ENCODE measurements around the gene HPCAL1. TPM values are rescaled to one million over a fixed set of nuclear protein-coding genes. Genes with fewer than 3 reads are reported as not detected.

HPCAL1 gene
- total RNA-seq, 1 donor from 2014 or later = 9.0 TPM

GRCh38 chr2:10360850-10361588 lies 58.3 kb downstream of the HPCAL1 start:
- Histone ChIP-seq H3K4me3 (ENCODE audit: low read depth, low read length) (no peak overlapping the region), H3K27me3 (ENCODE audit: control insufficient read depth, insufficient read depth, low read length) (no peaks in the 10 kb centered on the region), H3K36me3 (ENCODE audit: control insufficient read depth, insufficient read depth, low read length) (no peaks in the 10 kb centered on the region)
- FAIRE-seq (no peak), DNase-seq (ENCODE audit: low read depth) (peak; percentile 39)
- TF ChIP-seq, protein P1, sequence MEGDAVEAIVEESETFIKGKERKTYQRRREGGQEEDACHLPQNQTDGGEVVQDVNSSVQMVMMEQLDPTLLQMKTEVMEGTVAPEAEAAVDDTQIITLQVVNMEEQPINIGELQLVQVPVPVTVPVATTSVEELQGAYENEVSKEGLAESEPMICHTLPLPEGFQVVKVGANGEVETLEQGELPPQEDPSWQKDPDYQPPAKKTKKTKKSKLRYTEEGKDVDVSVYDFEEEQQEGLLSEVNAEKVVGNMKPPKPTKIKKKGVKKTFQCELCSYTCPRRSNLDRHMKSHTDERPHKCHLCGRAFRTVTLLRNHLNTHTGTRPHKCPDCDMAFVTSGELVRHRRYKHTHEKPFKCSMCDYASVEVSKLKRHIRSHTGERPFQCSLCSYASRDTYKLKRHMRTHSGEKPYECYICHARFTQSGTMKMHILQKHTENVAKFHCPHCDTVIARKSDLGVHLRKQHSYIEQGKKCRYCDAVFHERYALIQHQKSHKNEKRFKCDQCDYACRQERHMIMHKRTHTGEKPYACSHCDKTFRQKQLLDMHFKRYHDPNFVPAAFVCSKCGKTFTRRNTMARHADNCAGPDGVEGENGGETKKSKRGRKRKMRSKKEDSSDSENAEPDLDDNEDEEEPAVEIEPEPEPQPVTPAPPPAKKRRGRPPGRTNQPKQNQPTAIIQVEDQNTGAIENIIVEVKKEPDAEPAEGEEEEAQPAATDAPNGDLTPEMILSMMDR (IDR thresholded peaks at IDR 0.05; ENCODE audit: insufficient read depth, low read length, severe bottlenecking) = no peak

- H3K27me3 ChIP-seq (ENCODE audit: control insufficient read depth, insufficient read depth, low read length) = no peaks in the 10 kb centered on the region
- H3K4me3 ChIP-seq (ENCODE audit: low read depth, low read length) = no peak overlapping the region
- DNase-seq (ENCODE audit: low read depth) = no peak
- H3K36me3 ChIP-seq (ENCODE audit: control insufficient read depth, insufficient read depth, low read length) = no peaks in the 10 kb centered on the region
- TF ChIP-seq, protein P1 (IDR thresholded peaks at IDR 0.05; ENCODE audit: insufficient read depth, low read length, severe bottlenecking) = no peak
- no peak for FAIRE-seq
These were observed 59.6 kb downstream of the HPCAL1 start for GRCh38 chr2:10362096-10362897.

DNA sequence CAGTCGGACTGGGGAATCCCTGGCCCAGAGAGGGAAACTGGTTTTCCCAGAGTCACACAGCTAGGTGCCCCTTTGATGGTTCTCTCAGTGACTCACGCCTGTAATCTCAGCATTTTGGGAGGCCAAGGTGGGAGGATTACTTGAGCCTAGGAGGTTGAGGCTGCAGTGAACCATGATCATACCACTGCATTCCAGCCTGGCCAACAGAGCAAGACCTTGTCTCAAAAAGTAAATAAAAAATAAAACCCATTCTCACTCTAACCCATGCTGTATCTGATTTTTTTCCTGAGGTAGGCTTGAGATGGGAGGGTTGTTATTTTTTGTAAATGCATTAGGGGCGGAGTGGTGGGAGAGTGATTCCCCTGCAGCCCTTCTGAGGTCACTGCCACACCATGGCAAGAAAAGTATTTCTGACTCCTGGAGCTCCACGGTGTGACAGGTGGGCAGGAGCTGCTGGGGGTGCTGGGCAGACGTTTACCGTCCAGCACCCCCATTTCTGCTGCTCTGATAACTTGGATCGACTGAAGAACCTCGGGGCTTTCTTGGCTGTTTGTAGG lies 60.3 kb downstream of the HPCAL1 start:
- H3K36me3 ChIP-seq (ENCODE audit: control insufficient read depth, insufficient read depth, low read length) = no peaks in the 10 kb centered on the region
- DNase-seq (ENCODE audit: low read depth) (no peak), FAIRE-seq (no peak)
- H3K4me3 ChIP-seq (ENCODE audit: low read depth, low read length) = no peak overlapping the region
- no peaks in the 10 kb centered on the region for H3K27me3 ChIP-seq (ENCODE audit: control insufficient read depth, insufficient read depth, low read length)
- TF ChIP-seq, protein P1 (IDR thresholded peaks at IDR 0.05; ENCODE audit: insufficient read depth, low read length, severe bottlenecking) = no peak

DNA sequence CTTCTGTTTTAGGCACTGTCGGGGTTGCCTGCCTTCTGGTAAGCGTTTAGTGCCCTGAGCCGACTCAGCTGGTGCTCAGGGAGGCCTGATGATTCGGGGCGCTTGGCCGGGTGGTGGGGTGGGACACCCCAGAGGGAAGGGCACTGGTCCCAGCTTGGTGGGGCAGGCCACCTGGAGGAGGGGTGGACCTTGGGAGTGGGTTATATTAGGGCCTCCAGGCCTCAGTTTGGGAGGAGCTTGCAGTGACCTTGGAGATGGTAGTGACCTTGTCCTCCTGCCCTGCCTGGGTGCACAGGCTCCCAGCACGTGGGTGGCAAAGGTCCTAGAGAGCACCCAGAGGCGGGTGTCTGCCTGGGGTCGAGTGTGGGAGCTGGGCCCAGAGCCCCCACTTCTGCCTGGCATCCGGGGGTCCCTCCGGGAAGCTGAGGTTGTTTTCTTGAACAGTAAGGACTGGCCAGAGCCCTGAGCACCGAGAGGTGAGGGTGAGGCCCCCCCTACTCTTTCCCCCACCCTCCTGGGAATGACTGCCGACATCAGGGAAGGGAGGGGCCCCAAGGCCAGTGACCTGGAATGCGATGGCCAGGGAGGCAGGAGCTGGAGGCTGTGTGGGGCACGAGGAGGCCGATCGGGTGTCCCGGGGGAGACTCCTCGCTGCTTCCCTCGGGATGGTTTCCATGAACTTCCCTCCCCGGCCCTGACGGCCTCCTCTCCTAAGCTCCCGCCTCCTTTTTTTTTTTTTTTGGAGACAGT lies 61.3 kb downstream of the HPCAL1 start:
- TF ChIP-seq, protein P1 (IDR thresholded peaks at IDR 0.05; ENCODE audit: insufficient read depth, low read length, severe bottlenecking) = no peak
- H3K36me3 ChIP-seq (ENCODE audit: control insufficient read depth, insufficient read depth, low read length) = no peaks in the 10 kb centered on the region
- DNase-seq (ENCODE audit: low read depth) (no peak), FAIRE-seq (no peak)
- H3K4me3 ChIP-seq (ENCODE audit: low read depth, low read length) = no peak overlapping the region
- H3K27me3 ChIP-seq (ENCODE audit: control insufficient read depth, insufficient read depth, low read length) = no peaks in the 10 kb centered on the region

GRCh38 chr2:10365412-10365811 lies 62.7 kb downstream of the HPCAL1 start:
- TF ChIP-seq, protein P1 (IDR thresholded peaks at IDR 0.05; ENCODE audit: insufficient read depth, low read length, severe bottlenecking) = no peak
- no peak for FAIRE-seq

More at GRCh38 chr2:10365412-10365811, 62.7 kb downstream of the HPCAL1 start:
- Histone ChIP-seq H3K4me3 (ENCODE audit: low read depth, low read length) (no peak overlapping the region), H3K27me3 (ENCODE audit: control insufficient read depth, insufficient read depth, low read length) (no peaks in the 10 kb centered on the region), H3K36me3 (ENCODE audit: control insufficient read depth, insufficient read depth, low read length) (no peaks in the 10 kb centered on the region)
- DNase-seq (ENCODE audit: low read depth) = no peak

All from bronchial epithelial cell (primary cell).